ENCODE data around the gene ERMP1. TPM values are rescaled to one million over a fixed set of nuclear protein-coding genes. Genes with fewer than 3 reads are reported as not detected.

ERMP1 gene
- total RNA-seq, 1 donor from 2014 or later = 20.3 TPM

GRCh38 chr9:5820425-5820824 lies 12.5 kb downstream of the ERMP1 start:
- no peak for DNase-seq (ENCODE audit: low spot score, unreplicated experiment)
- Mint-ChIP-seq H3K27ac (no peak overlapping the region), H3K36me3 (ENCODE audit: insufficient read depth) (peaks cover 16% of the 10 kb centered on the region), H3K4me1 (ENCODE audit: low read depth) (no peaks in the 10 kb centered on the region), H3K4me3 (ENCODE audit: low read depth) (no peak overlapping the region), H3K9me3 (ENCODE audit: low read depth) (no peaks in the 10 kb centered on the region), H3K27me3 (no peaks in the 10 kb centered on the region)
- no peak for TF ChIP-seq CTCF (IDR thresholded peaks at IDR 0.05; ENCODE audit: unreplicated experiment)

GRCh38 chr9:5819174-5819573 lies 13.7 kb downstream of the ERMP1 start:
- H3K4me3 Mint-ChIP-seq (ENCODE audit: low read depth) = no peak overlapping the region
- H3K27ac Mint-ChIP-seq = no peak overlapping the region
- H3K4me1 Mint-ChIP-seq (ENCODE audit: low read depth) = no peaks in the 10 kb centered on the region
- H3K9me3 Mint-ChIP-seq (ENCODE audit: low read depth) = no peaks in the 10 kb centered on the region
- no peaks in the 10 kb centered on the region for H3K27me3 Mint-ChIP-seq
- DNase-seq (ENCODE audit: low spot score, unreplicated experiment) = no peak
- peaks cover 17% of the 10 kb centered on the region for H3K36me3 Mint-ChIP-seq (ENCODE audit: insufficient read depth)
- TF ChIP-seq CTCF (IDR thresholded peaks at IDR 0.05; ENCODE audit: unreplicated experiment) = no peak

- no peak for DNase-seq (ENCODE audit: low spot score, unreplicated experiment)
- H3K4me1 Mint-ChIP-seq (ENCODE audit: low read depth) = no peaks in the 10 kb centered on the region
- H3K36me3 Mint-ChIP-seq (ENCODE audit: insufficient read depth) = peaks cover 15% of the 10 kb centered on the region
- H3K27me3 Mint-ChIP-seq = no peaks in the 10 kb centered on the region
- H3K9me3 Mint-ChIP-seq (ENCODE audit: low read depth) = no peaks in the 10 kb centered on the region
- H3K27ac Mint-ChIP-seq = no peak overlapping the region
- TF ChIP-seq CTCF (IDR thresholded peaks at IDR 0.05; ENCODE audit: unreplicated experiment) = no peak
- no peak overlapping the region for H3K4me3 Mint-ChIP-seq (ENCODE audit: low read depth)
Observed at GRCh38 chr9:5818424-5819142, 14.3 kb downstream of the ERMP1 start.

- Mint-ChIP-seq H3K36me3 (ENCODE audit: insufficient read depth) (peaks cover 15% of the 10 kb centered on the region), H3K27ac (peak overlapping the region; percentile 1), H3K9me3 (ENCODE audit: low read depth) (no peaks in the 10 kb centered on the region), H3K4me3 (ENCODE audit: low read depth) (no peak overlapping the region), H3K4me1 (ENCODE audit: low read depth) (no peaks in the 10 kb centered on the region), H3K27me3 (no peaks in the 10 kb centered on the region)
- TF ChIP-seq CTCF (IDR thresholded peaks at IDR 0.05; ENCODE audit: unreplicated experiment) = no peak
- no peak for DNase-seq (ENCODE audit: low spot score, unreplicated experiment)
Observed at GRCh38 chr9:5817862-5818261, 15.1 kb downstream of the ERMP1 start.

- no peak for TF ChIP-seq CTCF (IDR thresholded peaks at IDR 0.05; ENCODE audit: unreplicated experiment)
- no peak overlapping the region for H3K27ac Mint-ChIP-seq
- no peak for DNase-seq (ENCODE audit: low spot score, unreplicated experiment)
- H3K27me3 Mint-ChIP-seq = no peaks in the 10 kb centered on the region
- no peaks in the 10 kb centered on the region for H3K9me3 Mint-ChIP-seq (ENCODE audit: low read depth)
- no peaks in the 10 kb centered on the region for H3K4me1 Mint-ChIP-seq (ENCODE audit: low read depth)
- H3K4me3 Mint-ChIP-seq (ENCODE audit: low read depth) = no peak overlapping the region
- peaks cover 17% of the 10 kb centered on the region for H3K36me3 Mint-ChIP-seq (ENCODE audit: insufficient read depth)
Observed at GRCh38 chr9:5815461-5815860, 17.5 kb downstream of the ERMP1 start.
